Measurements from ENCODE around the gene CCDC141. TPM values are rescaled to one million over a fixed set of nuclear protein-coding genes. Genes with fewer than 3 reads are reported as not detected.

The CCDC141 gene
- total RNA-seq, 2 donors from 2014 or later = 1.9 to 2.1 TPM

DNA sequence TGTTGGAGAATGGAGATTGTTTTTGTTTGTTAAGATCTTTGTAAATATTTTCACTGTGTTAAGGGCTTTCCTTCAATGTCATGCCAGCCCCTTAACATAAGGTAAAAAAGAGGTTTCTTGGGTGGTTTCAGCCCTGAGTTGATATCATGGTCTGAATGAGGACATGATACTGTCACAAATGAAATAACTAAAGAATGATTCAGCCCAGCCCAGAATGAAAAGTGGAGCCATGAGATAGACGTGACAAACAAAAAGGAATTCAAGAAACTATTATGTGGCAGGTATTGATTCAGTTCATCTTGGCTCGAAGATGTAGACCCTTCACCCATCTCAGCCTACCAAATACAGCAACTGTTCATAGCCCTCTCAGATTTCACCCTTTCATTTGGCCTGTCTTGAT, 154.1 kb downstream of the CCDC141 start:
- no peak for ATAC-seq (replicated peaks)
- H3K36me3 Mint-ChIP-seq (ENCODE audit: low read depth) = no peaks in the 10 kb centered on the region
- no peak overlapping the region for H3K4me3 Mint-ChIP-seq
- no peaks in the 10 kb centered on the region for H3K27me3 Mint-ChIP-seq
- H3K9me3 Mint-ChIP-seq = no peaks in the 10 kb centered on the region
- H3K4me1 Mint-ChIP-seq = no peaks in the 10 kb centered on the region
- no peak overlapping the region for H3K27ac Mint-ChIP-seq

DNA sequence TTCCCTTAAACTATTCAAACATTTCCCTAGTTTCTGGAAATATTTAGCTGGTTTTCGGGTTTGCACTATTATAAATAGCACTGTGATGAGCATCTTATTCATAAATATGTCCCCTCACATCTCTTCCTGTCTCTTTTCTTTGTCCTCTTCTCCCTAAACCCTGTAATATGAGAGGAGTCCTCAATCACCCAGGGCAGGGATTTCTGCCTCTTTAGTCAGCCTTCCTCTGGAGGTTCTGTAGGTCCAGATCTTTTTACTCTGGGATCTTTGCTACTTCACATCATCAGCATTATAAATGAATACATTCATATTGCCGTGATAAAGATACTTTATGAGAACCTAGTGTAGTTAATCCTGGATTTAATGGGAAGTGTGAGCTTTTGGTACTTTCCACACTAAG, 154.8 kb downstream of the CCDC141 start:
- no peaks in the 10 kb centered on the region for H3K9me3 Mint-ChIP-seq
- ATAC-seq (replicated peaks) = no peak
- H3K4me3 Mint-ChIP-seq = no peak overlapping the region
- no peak overlapping the region for H3K27ac Mint-ChIP-seq
- H3K36me3 Mint-ChIP-seq (ENCODE audit: low read depth) = no peaks in the 10 kb centered on the region
- no peaks in the 10 kb centered on the region for H3K27me3 Mint-ChIP-seq
- no peaks in the 10 kb centered on the region for H3K4me1 Mint-ChIP-seq

DNA sequence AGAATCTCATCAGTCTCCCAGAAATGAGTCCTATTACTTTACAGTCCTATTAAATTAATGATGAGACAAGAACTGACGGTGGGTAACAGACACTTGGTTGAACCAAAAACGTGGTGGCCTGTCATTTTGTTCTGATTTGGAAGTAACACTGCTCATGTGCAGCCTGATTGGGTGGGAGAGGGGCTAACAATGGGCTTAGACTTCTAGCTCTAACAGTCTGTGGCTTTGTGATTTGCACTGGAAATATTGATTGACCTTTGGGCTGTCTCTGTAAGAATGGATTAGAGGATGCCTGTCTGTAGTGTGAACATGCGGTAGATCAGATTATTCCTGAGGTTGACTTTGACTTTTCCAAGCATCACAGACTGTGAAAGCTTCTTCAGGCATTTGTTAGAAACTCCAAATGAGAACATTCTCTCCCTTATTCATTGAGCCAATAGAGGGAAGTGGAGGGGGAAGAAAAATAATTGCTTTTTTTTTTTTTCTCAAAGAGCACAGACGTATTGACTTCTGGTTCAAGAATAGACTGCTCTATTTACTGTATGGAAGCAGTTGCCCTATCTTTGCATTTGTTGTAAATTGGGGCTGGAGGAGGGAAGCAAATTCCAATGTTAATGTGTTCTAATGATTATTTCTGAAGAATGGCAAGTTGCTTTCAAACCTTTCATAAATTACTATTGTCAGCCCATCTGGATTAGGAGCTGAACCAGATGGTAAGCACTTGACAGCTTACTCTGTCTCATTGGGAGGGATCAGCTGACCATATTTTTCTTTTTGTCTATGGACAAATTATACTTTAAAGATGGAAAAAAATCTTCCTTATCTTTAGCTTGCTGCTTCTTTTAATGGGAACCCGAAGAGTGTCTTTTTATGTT, 156.9 kb downstream of the CCDC141 start:
- H3K4me1 Mint-ChIP-seq = no peaks in the 10 kb centered on the region
- no peak overlapping the region for H3K27ac Mint-ChIP-seq
- H3K4me3 Mint-ChIP-seq = no peak overlapping the region
- no peaks in the 10 kb centered on the region for H3K9me3 Mint-ChIP-seq
- no peaks in the 10 kb centered on the region for H3K36me3 Mint-ChIP-seq (ENCODE audit: low read depth)
- ATAC-seq (replicated peaks) = no peak
- no peaks in the 10 kb centered on the region for H3K27me3 Mint-ChIP-seq

DNA sequence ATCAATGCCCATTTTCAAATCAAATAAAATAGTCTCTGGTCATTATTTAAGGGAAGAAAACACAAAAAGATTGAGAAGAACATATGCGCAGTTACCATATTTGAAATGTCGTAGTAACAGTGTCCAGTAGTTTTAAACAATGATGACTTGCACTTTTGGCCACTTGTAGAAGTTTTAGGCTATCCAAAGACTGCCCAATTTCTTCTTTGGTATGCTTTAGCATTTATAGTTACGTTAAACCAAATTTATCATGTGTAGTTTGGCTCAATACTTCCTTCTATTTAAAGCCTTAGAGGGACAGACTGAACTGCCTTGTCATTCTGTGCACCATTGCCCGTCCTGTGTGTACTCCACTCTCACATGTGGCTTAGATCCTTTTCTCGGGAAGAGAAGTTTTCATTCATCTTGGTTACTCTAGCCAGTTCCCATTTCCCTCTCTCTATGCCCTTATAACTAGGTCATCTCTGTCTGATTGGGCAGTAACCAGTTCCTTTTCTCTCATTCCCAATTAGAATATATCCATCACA, 157.9 kb downstream of the CCDC141 start:
- Mint-ChIP-seq H3K36me3 (ENCODE audit: low read depth) (no peaks in the 10 kb centered on the region), H3K9me3 (no peaks in the 10 kb centered on the region), H3K27ac (no peak overlapping the region), H3K4me3 (no peak overlapping the region), H3K27me3 (no peaks in the 10 kb centered on the region), H3K4me1 (no peaks in the 10 kb centered on the region)
- ATAC-seq (replicated peaks) = no peak

DNA sequence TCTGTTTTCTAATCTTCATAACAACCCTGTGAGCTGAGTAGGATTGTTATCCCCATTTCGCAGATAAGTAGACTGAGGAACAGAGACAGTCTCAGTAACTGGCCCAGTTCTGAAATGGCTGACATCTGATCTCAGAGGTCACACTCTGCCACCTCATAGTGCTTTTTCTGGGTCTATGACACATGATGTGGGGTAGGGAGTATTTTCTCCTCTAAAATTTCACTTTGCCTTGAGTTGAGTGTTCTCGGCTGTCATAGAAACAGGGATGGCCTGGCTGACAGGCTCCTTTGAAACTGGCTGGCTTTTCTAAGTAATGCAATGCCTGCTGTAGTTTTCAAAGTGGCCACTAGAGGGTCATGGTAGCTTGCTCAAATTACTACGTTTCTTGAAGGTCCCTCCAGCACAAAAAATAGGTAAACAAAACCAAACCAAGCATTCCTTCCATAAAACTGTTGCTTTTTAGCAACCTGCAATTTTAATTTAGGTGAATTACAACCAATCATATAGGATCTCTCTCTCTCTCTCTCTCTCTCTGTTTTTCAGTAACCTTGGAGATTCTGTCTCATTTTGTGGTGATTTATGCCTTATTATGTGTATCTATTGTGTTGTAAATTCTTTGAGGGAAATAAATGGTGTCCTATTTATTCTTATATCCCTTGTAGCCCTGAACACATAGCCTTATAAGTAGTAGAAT, 158.5 kb downstream of the CCDC141 start:
- Mint-ChIP-seq H3K4me1 (no peaks in the 10 kb centered on the region), H3K27me3 (no peaks in the 10 kb centered on the region), H3K36me3 (ENCODE audit: low read depth) (no peaks in the 10 kb centered on the region), H3K4me3 (no peak overlapping the region), H3K27ac (no peak overlapping the region), H3K9me3 (no peaks in the 10 kb centered on the region)
- peak; percentile 91 for ATAC-seq (replicated peaks)

DNA sequence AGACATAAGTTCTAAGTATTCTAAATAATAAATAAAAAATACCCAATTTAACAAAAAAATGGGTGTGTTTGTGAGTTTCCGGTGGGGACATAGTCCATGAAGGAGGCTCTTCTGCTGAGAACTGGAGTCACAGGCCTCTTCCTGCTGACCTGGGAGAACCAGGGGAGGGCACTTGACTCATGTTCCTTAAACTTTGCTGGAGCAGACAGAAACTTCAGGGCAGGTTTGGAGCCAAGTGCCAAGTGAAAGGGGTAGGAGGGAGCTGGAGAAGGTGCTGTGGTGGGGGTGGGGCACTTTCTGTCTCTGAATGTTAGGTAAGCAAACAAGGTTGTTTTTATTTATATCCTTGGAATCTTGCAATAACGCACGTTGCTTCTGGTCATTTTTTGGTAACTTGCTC, 163.9 kb downstream of the CCDC141 start:
- H3K36me3 Mint-ChIP-seq (ENCODE audit: low read depth) = no peaks in the 10 kb centered on the region
- no peak for ATAC-seq (replicated peaks)
- H3K4me3 Mint-ChIP-seq = no peak overlapping the region
- peaks cover 5% of the 10 kb centered on the region for H3K4me1 Mint-ChIP-seq
- H3K27me3 Mint-ChIP-seq = peaks cover 3% of the 10 kb centered on the region
- peaks cover 3% of the 10 kb centered on the region for H3K9me3 Mint-ChIP-seq
- H3K27ac Mint-ChIP-seq = no peak overlapping the region

DNA sequence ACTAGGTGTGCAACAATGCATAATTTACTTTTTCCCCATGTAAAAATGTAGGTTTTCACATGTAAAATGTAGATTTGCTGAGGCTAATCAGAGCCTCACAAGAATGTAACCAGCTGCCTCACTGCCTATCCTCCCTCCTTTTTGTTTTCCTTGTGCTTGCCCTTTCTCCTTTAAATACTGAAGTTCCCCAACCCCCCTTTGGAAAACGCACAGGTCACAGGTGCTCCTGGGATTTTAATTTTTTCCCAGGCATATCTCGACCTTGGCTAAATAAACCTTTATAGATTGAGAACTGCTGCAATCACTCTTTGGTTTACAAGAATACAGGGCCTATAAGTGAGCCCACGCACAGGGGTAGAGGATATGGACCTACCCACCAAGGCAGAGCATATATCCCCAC, 165.5 kb downstream of the CCDC141 start:
- Mint-ChIP-seq H3K36me3 (ENCODE audit: low read depth) (no peaks in the 10 kb centered on the region), H3K9me3 (peaks cover 3% of the 10 kb centered on the region), H3K27me3 (peaks cover 7% of the 10 kb centered on the region)

DNA sequence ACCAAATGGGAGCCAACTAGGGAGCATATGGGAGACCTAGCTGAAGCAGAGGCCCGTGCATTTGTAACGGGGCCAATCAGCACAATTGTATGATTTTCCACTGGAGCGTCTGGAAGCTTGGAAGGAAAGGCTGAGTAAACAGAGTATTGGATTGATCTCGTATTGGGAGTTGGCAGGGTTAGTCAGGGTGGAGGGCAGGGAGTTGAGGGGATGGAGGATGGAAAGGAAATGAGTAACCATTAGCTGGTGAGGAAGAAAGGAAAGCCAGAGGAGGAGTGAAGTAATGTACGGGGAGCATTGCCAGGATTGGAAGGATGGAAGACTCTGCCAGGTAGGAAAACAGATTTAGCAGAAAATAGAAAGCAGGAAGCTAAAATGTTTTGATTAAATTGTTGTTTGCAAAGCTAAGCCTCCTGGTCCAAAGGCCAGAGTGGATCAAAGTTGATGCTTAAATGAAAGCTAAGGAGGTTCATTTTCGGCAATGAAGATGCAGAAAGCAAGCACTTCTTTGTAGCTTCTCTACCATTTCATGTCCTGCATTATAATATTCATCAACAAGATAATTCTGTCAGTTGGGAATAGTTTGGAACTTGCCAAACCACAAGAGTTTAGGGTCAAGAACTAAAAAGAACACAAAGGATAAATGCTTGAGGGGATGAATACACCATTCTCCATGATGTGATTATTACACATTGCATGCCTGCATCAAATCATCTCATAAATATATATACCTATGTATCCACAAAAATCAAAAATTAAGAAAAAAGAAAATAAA, 167.1 kb downstream of the CCDC141 start:
- peaks cover 3% of the 10 kb centered on the region for H3K9me3 Mint-ChIP-seq
- no peaks in the 10 kb centered on the region for H3K36me3 Mint-ChIP-seq (ENCODE audit: low read depth)
- no peak overlapping the region for H3K27ac Mint-ChIP-seq
- H3K4me1 Mint-ChIP-seq = peaks cover 5% of the 10 kb centered on the region
- H3K4me3 Mint-ChIP-seq = no peak overlapping the region
- peaks cover 7% of the 10 kb centered on the region for H3K27me3 Mint-ChIP-seq
- ATAC-seq (replicated peaks) = no peak

More for the DNA sequence above, 165.5 kb downstream of the CCDC141 start:
- Mint-ChIP-seq H3K4me1 (peaks cover 5% of the 10 kb centered on the region), H3K4me3 (no peak overlapping the region), H3K27ac (no peak overlapping the region)
- ATAC-seq (replicated peaks) = no peak

DNA sequence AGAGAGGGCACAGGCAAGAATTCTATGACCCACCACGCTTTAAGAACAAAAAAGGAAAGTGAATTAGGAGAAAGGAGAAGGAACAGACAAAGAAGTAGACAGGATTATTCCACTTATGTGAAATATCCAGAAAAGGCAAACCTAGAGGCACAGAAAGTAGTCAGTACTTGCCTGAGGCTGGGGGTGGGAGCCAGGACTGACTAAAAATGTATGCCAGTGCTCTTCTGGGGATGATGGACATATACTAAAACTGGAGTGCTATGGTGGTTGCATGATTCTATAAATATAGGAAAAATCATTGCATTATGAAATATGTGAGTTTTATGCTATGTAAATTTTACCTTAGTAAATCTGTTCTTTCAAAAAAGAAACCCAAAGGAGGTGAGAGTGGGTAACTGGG, 168.9 kb downstream of the CCDC141 start:
- no peaks in the 10 kb centered on the region for H3K36me3 Mint-ChIP-seq (ENCODE audit: low read depth)
- peaks cover 7% of the 10 kb centered on the region for H3K27me3 Mint-ChIP-seq
- no peak overlapping the region for H3K27ac Mint-ChIP-seq
- H3K9me3 Mint-ChIP-seq = peaks cover 3% of the 10 kb centered on the region
- ATAC-seq (replicated peaks) = no peak
- peaks cover 5% of the 10 kb centered on the region for H3K4me1 Mint-ChIP-seq
- no peak overlapping the region for H3K4me3 Mint-ChIP-seq

DNA sequence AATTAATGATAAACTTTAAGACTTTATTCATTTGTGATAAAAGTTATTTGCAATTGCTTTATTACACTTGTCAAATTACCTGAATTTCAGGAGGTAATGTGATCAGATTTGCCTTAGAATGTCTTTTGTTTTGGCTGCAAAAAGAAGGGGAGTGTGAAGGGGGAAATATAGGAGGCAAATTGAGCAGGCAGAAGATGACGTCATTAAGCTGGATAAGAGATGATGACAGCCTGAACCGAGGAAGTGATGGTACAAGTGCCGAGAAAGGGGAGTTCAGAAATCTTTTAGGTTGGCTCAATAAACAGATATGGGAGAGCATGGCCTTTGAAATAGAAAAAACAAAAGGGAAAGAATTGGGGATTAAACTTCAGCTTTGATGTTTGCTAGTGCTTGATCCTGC, 169.7 kb downstream of the CCDC141 start:
- no peak overlapping the region for H3K27ac Mint-ChIP-seq
- H3K4me1 Mint-ChIP-seq = peaks cover 5% of the 10 kb centered on the region
- H3K9me3 Mint-ChIP-seq = peaks cover 3% of the 10 kb centered on the region
- peaks cover 7% of the 10 kb centered on the region for H3K27me3 Mint-ChIP-seq
- H3K36me3 Mint-ChIP-seq (ENCODE audit: low read depth) = no peaks in the 10 kb centered on the region
- ATAC-seq (replicated peaks) = no peak
- no peak overlapping the region for H3K4me3 Mint-ChIP-seq

DNA sequence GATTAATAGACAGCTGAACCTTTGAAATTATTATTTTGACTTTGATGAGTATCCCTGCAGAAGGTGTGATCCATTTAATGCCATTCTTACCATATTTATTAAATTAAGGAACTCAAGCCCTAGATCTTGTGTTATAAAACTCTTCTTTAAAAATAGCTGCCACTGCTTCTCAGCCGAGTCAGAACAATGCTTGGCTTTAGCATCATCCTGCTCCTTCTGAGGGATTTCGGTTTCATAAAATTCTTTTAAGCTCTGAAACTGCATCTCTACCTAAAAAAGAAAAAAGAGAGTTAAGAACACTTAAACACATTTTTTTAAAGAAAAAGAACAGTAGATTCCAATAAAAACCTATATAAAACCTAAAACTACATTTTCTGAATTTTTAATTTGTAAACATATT, 172.1 kb downstream of the CCDC141 start:
- no peak for ATAC-seq (replicated peaks)
- Mint-ChIP-seq H3K27me3 (peaks cover 7% of the 10 kb centered on the region), H3K27ac (no peak overlapping the region), H3K4me1 (peaks cover 5% of the 10 kb centered on the region), H3K36me3 (ENCODE audit: low read depth) (no peaks in the 10 kb centered on the region), H3K9me3 (peaks cover 3% of the 10 kb centered on the region), H3K4me3 (no peak overlapping the region)

DNA sequence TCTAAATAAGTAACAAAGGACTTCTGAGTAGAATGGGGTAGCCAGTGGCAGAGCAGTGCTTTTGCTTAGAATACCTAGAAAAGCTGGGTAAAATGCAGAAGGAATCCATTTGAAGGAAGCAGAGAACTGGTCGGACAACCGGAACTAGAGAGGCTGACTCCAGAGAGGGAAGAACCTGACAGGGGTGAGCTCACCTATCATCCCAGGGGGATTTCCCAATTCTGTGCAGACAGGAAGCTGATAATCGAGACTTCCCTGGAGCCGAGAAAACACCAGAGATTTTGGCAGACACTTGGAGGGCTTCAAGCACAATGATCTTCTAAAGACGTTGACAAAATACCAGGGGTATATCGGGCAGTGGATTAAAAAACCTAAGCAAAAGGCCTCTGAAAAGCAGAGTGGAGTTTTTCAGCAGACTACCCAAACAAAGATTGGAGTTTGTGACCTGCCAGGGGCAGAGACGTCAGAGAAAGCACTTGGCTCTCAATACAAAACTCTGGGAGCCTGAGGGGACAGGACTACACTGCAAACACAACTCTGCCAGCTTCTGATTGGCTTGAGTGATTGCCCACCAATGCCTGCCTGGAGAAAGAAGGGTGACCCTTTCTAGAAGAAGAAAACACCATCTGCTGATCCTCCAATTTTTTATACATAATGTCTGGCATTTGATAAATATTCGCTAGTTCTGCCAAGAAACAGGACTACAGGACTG, 175.3 kb downstream of the CCDC141 start:
- no peak for ATAC-seq (replicated peaks)
- Mint-ChIP-seq H3K4me3 (no peak overlapping the region), H3K36me3 (ENCODE audit: low read depth) (no peaks in the 10 kb centered on the region), H3K27ac (no peak overlapping the region), H3K9me3 (no peaks in the 10 kb centered on the region), H3K4me1 (peaks cover 4% of the 10 kb centered on the region), H3K27me3 (no peaks in the 10 kb centered on the region)

DNA sequence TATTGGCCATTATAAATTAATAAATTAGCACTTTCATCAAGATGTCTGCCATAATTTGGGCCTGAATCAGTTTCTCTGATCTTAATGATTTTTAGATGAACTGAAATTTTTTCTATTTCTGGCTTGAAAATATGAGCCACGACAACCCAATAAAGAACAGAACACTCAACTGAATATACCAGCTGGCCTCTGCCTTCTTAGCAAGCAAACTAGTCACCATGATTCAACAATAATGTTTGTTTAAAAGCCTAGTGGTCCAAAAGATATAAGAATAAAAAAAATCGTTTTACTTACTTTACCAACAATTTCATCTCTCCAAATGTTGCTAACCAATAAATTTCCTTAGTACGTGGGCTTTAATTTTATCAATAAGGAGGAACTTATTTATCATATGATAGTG, 176.0 kb downstream of the CCDC141 start:
- ATAC-seq (replicated peaks) = no peak
- no peak overlapping the region for H3K4me3 Mint-ChIP-seq
- H3K27ac Mint-ChIP-seq = no peak overlapping the region
- no peaks in the 10 kb centered on the region for H3K27me3 Mint-ChIP-seq
- H3K4me1 Mint-ChIP-seq = peaks cover 4% of the 10 kb centered on the region
- no peaks in the 10 kb centered on the region for H3K36me3 Mint-ChIP-seq (ENCODE audit: low read depth)
- H3K9me3 Mint-ChIP-seq = no peaks in the 10 kb centered on the region

DNA sequence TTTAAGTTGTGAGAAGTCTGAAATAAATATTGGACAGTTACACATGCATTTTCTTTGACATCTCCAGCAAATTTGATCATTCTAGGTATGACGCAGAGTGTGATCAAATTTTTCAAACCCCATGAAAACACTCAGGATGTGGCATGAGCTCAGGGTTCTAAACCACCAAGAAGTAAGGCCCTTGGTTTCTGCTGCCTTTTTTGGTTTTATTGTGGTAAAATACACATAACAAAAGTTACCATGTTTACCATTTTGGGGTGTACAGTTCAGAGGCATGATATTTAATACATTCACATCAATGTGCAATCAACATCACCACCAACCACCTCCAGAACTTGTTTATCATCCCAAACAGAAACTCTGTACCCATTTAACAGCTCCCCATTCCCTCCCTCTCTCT, 178.4 kb downstream of the CCDC141 start:
- Mint-ChIP-seq H3K4me3 (no peak overlapping the region), H3K36me3 (ENCODE audit: low read depth) (no peaks in the 10 kb centered on the region), H3K27ac (no peak overlapping the region)

More for the DNA sequence above, 178.4 kb downstream of the CCDC141 start:
- Mint-ChIP-seq H3K27me3 (peaks cover 3% of the 10 kb centered on the region), H3K4me1 (peaks cover 4% of the 10 kb centered on the region), H3K9me3 (no peaks in the 10 kb centered on the region)
- peak; percentile 77 for ATAC-seq (replicated peaks)
